Measurements from ENCODE around the gene GOLGA2.

The GOLGA2 gene

DNA sequence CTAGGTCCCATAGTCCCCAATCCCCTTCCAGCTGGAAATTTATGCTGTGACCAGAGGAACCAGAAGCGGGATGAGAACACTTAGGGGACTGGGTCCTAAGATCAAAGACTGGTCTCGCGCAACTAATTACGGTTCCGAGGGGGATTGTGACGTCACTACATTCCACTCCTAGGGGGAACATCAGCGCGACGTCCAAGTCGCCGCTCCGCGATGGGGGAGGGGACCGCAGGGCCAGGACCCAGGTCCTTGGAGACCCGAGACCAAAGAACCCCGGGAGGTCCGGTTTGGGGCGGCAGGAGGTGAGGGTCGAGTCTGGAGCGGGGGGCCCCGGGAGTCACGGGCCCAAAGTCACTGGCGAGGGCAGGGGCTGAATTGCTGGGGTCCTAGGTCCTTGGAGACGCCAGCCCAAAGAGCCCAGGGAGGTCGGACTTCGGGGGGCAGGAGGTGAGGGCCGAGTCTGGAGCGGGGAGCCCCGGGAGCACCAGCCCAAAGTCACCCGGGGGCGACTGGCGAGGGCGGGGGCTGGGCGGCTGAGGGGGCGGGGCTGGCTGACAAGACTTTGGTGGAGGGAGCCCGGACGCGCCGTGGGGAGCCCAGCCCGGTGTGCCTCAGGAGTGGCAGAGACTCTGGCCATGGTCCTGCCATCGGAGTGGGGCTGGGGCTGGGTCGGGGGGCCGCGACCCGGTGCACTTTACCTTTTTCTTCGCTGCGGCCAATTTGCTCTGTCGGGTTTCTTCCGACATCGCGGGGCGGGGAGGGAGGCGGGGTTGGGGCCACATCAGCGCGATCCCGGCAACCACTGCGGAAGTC is at the start of gene GOLGA2:
Gene GOLGA2, minus strand, starts transcription at position 810 of the 810 bp plus-strand sequence. Its CDS starts 31 bp downstream, at position 779.
- no peak for DNase-seq (ENCODE audit: low spot score)

- no peak for DNase-seq (ENCODE audit: low spot score)
Measured at GRCh38 chr9:128324401-128324800, 48.6 kb upstream of the GOLGA2 start.

GRCh38 chr9:128323791-128324190 is 48.0 kb upstream of the GOLGA2 start:
- no peak for DNase-seq (ENCODE audit: low spot score)

GRCh38 chr9:128323212-128323730 is 47.5 kb upstream of the GOLGA2 start:
- DNase-seq (ENCODE audit: low spot score) = no peak

GRCh38 chr9:128322404-128323211 is 46.8 kb upstream of the GOLGA2 start, which contains the start of the genes COQ4 and TRUB2:
Gene COQ4 (plus strand): TSS chr9:128322839. CDS start chr9:128322859, 20 bp downstream.
Gene TRUB2 (minus strand): TSS chr9:128322447. CDS start chr9:128322408, 39 bp downstream.
- peak; percentile 95 for DNase-seq (ENCODE audit: low spot score)

DNA sequence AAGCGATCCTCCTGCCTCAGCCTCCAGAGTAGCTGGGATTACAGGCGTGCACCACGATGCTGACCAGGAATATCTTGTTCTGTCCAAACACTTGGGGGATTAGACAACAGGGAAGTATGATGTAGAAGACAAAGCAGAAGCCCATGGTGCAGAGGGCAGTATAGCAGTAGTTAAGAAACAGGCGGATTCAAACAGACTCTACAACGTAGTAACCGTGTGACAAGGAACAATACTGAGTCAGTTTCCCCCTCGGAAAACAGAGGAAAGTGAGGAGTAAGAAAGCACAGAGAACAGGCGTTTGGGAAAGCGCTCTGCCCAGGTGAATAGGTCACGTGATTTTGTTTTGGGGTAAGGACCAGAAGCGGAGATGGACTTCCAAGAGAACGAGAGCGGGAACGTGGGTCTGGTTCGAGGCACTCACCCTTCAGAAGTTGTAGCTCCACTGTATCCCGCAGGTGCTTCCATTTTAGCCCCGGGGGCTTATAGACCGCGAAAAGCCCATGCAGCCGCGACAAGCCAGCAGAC is 46.1 kb upstream of the GOLGA2 start:
- DNase-seq (ENCODE audit: low spot score) = no peak

- DNase-seq (ENCODE audit: low spot score) = no peak
Measured at GRCh38 chr9:128321343-128321742, 45.5 kb upstream of the GOLGA2 start.

DNA sequence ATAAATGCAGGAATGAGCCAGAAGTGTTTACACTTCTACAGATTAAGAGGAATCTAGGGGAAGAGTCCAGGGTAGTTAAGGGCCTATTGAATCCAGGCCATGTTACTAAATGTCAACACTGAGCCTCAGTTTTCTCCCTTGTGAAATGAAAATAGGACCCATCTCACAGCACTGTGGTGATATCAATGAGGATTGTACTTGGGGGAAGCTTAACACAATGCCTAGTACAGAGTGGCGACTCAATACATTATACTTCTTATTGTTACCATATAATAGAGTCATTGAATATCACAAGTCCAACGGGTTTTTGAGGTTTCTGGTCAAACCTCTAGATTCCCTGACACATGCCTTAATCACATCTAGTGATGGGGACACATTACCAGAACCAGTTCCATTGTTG is 41.8 kb upstream of the GOLGA2 start:
- DNase-seq (ENCODE audit: low spot score) = no peak

GRCh38 chr9:128316421-128316820 is 40.6 kb upstream of the GOLGA2 start:
- DNase-seq (ENCODE audit: low spot score) = peak; percentile 97

DNA sequence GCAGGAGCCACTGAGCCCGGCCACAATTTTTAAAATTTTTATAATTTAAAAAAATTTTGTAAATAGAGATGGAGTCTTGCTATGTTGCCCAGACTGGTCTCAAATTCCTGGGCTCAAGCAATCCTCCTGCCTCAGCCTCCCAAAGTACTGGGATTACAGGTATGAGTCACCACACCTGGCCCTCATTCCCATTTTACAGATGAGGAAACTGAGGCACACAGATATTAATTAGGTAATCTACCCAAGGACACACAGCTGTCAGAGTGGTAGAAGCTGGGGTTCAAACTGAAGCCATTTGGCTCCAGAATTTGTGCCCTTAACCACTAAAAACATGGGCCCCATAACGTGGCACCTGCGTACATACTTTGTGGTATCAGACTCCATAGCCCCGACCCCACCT is 38.9 kb upstream of the GOLGA2 start:
- DNase-seq (ENCODE audit: low spot score) = no peak

- peak; percentile 39 for DNase-seq (ENCODE audit: low spot score)
Measured at GRCh38 chr9:128310461-128310860, 34.7 kb upstream of the GOLGA2 start.

DNA sequence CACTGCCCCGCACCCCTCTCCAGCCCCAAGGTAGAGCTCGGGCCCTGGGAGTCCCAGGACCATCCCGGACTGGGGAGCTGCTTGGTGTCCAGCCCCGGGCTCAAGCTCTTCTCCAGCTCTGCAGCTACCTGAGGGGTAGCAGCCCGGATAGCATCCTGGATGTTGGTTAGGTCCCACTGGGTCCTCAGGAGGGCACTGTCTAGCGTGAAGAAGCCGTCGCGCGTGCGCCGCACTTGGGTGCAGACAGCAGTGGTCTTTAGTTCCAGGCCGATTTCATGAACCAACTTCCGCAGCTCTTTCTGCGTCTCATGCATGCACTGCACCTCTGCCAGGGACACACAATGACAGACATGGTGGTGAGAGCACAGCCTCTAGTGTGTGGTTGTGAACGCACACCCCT is 33.7 kb upstream of the GOLGA2 start:
- no peak for DNase-seq (ENCODE audit: low spot score)

- no peak for DNase-seq (ENCODE audit: low spot score)
Measured at GRCh38 chr9:128304971-128305288, 29.1 kb upstream of the GOLGA2 start.

DNA sequence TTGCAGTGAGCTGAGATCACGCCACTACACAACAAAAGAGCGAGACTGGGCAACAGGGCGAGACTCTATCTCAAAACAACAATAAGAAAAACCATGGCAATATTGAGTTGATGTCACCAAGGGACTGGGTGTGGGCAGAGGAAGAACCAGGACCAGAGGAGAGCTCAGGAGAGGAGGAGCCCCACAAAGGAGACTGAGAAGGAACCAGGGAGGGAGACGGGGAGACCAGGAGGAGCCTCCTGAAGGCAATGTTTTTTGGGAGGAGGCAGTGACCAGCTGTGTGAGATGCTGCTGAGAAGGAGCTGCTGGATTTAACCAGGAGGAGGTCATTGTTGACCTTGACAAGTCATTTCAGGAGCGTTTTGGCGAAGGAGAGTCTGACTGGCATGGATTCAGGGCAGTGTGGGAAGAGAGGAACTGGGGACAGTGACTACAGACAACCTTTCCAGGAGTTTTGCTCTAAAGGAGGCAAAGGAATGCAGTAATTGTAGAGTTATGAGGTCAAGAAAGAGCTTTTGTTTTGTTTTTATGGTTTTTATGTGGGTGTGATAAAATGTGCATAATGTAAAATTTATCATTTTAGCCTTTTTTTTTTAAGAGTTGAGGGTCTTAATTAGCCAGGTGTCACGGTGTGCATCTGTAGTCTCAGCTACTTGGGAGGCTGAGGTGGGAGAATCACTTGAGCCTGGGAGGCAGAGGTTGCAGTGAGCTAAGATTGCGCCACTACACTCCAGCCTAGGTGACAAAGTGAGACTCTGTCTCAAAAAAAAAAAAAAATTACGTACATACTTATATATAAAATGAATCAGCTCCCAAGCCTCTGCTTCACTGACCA is 28.5 kb upstream of the GOLGA2 start:
- no peak for DNase-seq (ENCODE audit: low spot score)

GRCh38 chr9:128298535-128299482 is 23.0 kb upstream of the GOLGA2 start:
- no peak for DNase-seq (ENCODE audit: low spot score)

GRCh38 chr9:128297221-128297773 is 21.5 kb upstream of the GOLGA2 start:
- no peak for DNase-seq (ENCODE audit: low spot score)

GRCh38 chr9:128296340-128297220 is 20.8 kb upstream of the GOLGA2 start:
- DNase-seq (ENCODE audit: low spot score) = no peak

DNA sequence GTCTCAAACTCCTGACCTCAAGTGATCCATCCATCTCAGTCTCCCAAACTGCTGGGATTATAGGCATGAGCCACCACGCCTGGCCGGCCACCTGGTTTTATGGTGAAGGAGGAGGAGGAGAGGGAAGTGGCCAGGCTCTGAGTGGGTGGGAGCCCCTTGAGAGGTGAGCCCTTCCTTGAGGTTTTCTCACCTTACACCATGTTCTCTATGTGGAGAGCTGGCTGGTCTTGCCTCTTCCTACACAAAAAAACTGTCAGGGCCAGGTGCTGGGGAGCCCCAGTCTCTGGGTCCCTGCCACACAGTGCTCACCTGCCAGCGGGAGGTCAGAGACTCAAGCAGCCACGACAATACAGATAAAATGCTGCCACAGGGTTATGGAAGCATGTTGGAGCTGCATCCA is 18.3 kb upstream of the GOLGA2 start:
- no peak for DNase-seq (ENCODE audit: low spot score)

DNA sequence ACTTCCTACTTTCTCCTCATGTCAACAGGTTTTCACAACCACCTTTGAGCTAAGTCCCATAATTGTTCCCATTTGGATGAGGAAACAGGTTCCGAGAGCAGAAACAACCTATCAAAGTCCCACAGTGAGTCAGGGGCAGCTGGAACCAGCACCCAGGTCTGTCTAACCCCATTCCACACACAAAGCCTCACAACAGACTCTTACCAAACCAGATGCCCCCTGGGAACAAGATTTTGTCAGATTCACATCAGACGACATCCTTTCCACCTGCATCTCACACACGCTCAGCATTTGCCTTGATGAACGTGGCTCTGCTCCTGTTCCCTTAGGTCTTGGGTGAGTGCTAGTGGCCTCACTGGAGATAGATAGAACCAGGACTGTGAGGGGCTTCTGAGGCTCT is 17.3 kb upstream of the GOLGA2 start:
- DNase-seq (ENCODE audit: low spot score) = no peak

Measured in Ammon's horn (tissue), 1 donor.